Stimulated activated CD4-positive, alpha-beta T cell treated with anti-CD3 and anti-CD28 coated beads, TNF-alpha, amount 100 ng/mL, for 4 hours (primary cell): ENCODE measurements around the gene KRTAP5-5.

ENCODE experiments used
- DNase-seq, 3 experiments: peaks; one replicate each; pipeline ENCODE4 v3.0.0-alpha.2; 2020; ENCODE audit warnings: low read depth in 3 of 3

Gene KRTAP5-5

DNA sequence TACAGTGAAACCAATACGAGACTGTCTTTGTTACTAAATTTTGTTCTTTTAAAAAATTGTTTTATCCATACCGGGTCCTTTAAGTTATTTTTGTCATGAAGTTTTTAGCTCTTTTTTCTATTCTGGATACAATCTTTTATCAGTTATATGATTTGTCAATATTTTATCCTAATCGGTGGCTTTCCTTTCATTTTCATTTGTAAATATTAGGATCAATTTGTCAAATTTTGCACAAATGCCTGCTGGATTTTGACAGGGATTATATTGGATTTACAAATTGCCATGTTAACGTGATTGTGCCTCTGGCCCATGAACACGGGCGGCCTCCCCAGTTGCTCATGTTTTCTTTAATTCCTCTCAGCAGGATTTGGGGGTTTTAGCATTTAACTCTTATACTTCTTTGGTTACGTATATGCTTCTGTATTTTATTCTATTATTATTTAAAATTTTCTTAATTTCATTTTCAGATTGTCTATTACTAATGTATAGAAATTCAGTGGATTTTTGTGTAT lies 46.7 kb downstream of the KRTAP5-5 start:
- DNase-seq: no peak

DNA sequence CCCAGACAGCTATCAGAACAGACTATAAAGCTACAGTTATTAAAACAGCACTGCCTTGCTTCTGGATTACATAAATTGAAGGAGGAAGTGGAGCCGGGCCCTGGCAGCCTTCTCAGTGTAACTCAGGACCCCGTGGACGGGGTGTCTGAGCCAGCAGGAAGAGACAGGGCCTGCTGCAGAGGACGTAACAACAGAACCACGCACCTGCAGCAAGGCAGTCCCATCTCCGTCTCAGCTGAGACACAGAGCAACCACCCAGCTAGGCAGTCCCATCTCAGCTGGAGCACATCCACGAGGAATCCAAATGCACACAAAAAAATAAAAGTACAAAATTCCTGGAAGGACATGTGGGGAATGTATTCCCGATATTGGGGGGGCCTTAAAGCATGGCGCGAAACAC lies 50.3 kb downstream of the KRTAP5-5 start:
- DNase-seq: no peak
